GM18508 (cell line): ENCODE measurements around the gene KRTAP10-12.
"Not testable (repeated sequence)": the region's sequence is repeated elsewhere in the genome, so short reads cannot be mapped to it uniquely, and the experiment has no call there.

Source experiments
- ATAC-seq: cut with Tn5 transposase; IDR thresholded peaks from one replicate; pipeline ENCODE4 v1.9.1; 2021; ENCODE audit warnings: moderate number of reproducible peaks; ENCODE audit not compliant: insufficient read depth, unreplicated experiment

Gene KRTAP10-12

GRCh38 chr21:44667612-44668011 lies 29.4 kb upstream of the KRTAP10-12 start:
- ATAC-seq, result no peak

GRCh38 chr21:44670642-44671432 lies 26.1 kb upstream of the KRTAP10-12 start:
- ATAC-seq, result no peak

- no peak for ATAC-seq
These were observed 25.1 kb upstream of the KRTAP10-12 start for GRCh38 chr21:44671911-44672310.

GRCh38 chr21:44677881-44678280 lies 19.1 kb upstream of the KRTAP10-12 start:
- ATAC-seq, result no peak

GRCh38 chr21:44681152-44681551 lies 15.8 kb upstream of the KRTAP10-12 start:
- ATAC-seq, result no peak

GRCh38 chr21:44681861-44682579 lies 15.0 kb upstream of the KRTAP10-12 start, which contains the start of gene KRTAP12-1:
Gene KRTAP12-1, minus strand, starts transcription at chr21:44682163. Its CDS starts 40 bp downstream, at chr21:44682123.
- ATAC-seq, result no peak

GRCh38 chr21:44682580-44683151 lies 14.3 kb upstream of the KRTAP10-12 start:
- no peak for ATAC-seq

GRCh38 chr21:44684077-44684476 lies 12.9 kb upstream of the KRTAP10-12 start:
- no peak for ATAC-seq

- no peak for ATAC-seq
These were observed 12.5 kb upstream of the KRTAP10-12 start for GRCh38 chr21:44684483-44684882.

GRCh38 chr21:44685050-44685449 lies 11.9 kb upstream of the KRTAP10-12 start:
- ATAC-seq, result not testable (repeated sequence)

- ATAC-seq, result no peak
These were observed 10.8 kb upstream of the KRTAP10-12 start for GRCh38 chr21:44686000-44686781.

- no peak for ATAC-seq
These were observed 10.0 kb upstream of the KRTAP10-12 start for GRCh38 chr21:44686843-44687561.

GRCh38 chr21:44687671-44688070 lies 9.3 kb upstream of the KRTAP10-12 start:
- no peak for ATAC-seq

- not testable (repeated sequence) for ATAC-seq
These were observed 7.2 kb upstream of the KRTAP10-12 start for GRCh38 chr21:44689740-44690139.

GRCh38 chr21:44691686-44692085 lies 5.3 kb upstream of the KRTAP10-12 start:
- no peak for ATAC-seq

- no peak for ATAC-seq
These were observed 4.0 kb upstream of the KRTAP10-12 start for GRCh38 chr21:44692798-44693512.

GRCh38 chr21:44694776-44695175 lies 2.2 kb upstream of the KRTAP10-12 start:
- no peak for ATAC-seq

GRCh38 chr21:44695184-44695583 lies 1.8 kb upstream of the KRTAP10-12 start:
- ATAC-seq, result no peak

- no peak for ATAC-seq
These were observed 1.3 kb upstream of the KRTAP10-12 start for GRCh38 chr21:44695641-44696040.
